NT2/D1 (cell line): ENCODE measurements around the gene NEK10.

Experiments
- DNase-seq: peaks from one replicate; pipeline ENCODE4 v3.0.0-alpha.2; 2011; ENCODE audit warnings: low read depth, low spot score
- H3K27me3 ChIP-seq: 2 replicates; pipeline ENCODE4 v1.6.0; 2011; ENCODE audit warnings: mild to moderate bottlenecking; ENCODE audit not compliant: insufficient read length, insufficient read depth
- H3K36me3 ChIP-seq: 2 replicates; pipeline ENCODE4 v1.6.1; 2011; ENCODE audit warnings: mild to moderate bottlenecking, low read length, mixed read lengths; ENCODE audit not compliant: insufficient read depth, insufficient read length
- H3K4me1 ChIP-seq: 2 replicates; pipeline ENCODE4 v1.5.1; 2011; ENCODE audit not compliant: insufficient read depth, insufficient read length
- H3K4me3 ChIP-seq: 2 replicates; pipeline ENCODE4 v1.5.1; 2011; ENCODE audit warnings: low read depth; ENCODE audit not compliant: insufficient read length
- H3K9ac ChIP-seq: 2 replicates; pipeline ENCODE4 v1.6.0; 2011; ENCODE audit warnings: low read depth; ENCODE audit not compliant: insufficient read length
- H3K9me3 ChIP-seq: 2 replicates; pipeline ENCODE4 v1.5.1; 2011; ENCODE audit warnings: mild to moderate bottlenecking, low read length; ENCODE audit not compliant: insufficient read depth
- SUZ12 ChIP-seq: IDR thresholded peaks from 2 replicates; pipeline ENCODE4 v1.6.1; 2011; ENCODE audit not compliant: insufficient read length, insufficient read depth; ENCODE audit errors: extremely low read depth
- YY1 ChIP-seq: IDR thresholded peaks from 2 replicates; pipeline ENCODE4 v1.6.1; 2011; ENCODE audit not compliant: insufficient read length, insufficient read depth
- ZNF274 ChIP-seq: IDR thresholded peaks from 2 replicates; pipeline ENCODE4 v1.6.1; 2011; ENCODE audit warnings: mild to moderate bottlenecking, low read depth, low read length

The NEK10 gene

GRCh38 chr3:27138005-27138404 is 231.2 kb downstream of the NEK10 start:
- H3K27me3 ChIP-seq = no peaks in the 10 kb centered on the region
- peaks cover 21% of the 10 kb centered on the region for H3K9me3 ChIP-seq
- no peak overlapping the region for H3K9ac ChIP-seq
- no peak for DNase-seq
- no peak for TF ChIP-seq SUZ12
- no peak for TF ChIP-seq YY1
- no peak for TF ChIP-seq ZNF274
- no peaks in the 10 kb centered on the region for H3K36me3 ChIP-seq
- no peaks in the 10 kb centered on the region for H3K4me1 ChIP-seq
- H3K4me3 ChIP-seq = no peak overlapping the region

GRCh38 chr3:27134171-27134796 is 234.9 kb downstream of the NEK10 start:
- no peaks in the 10 kb centered on the region for H3K27me3 ChIP-seq
- H3K4me1 ChIP-seq = no peaks in the 10 kb centered on the region
- no peak overlapping the region for H3K4me3 ChIP-seq
- no peak overlapping the region for H3K9ac ChIP-seq
- TF ChIP-seq ZNF274 (no peak), YY1 (no peak), SUZ12 (no peak)
- DNase-seq = peak; percentile 67
- H3K36me3 ChIP-seq = no peaks in the 10 kb centered on the region
- no peaks in the 10 kb centered on the region for H3K9me3 ChIP-seq

DNA sequence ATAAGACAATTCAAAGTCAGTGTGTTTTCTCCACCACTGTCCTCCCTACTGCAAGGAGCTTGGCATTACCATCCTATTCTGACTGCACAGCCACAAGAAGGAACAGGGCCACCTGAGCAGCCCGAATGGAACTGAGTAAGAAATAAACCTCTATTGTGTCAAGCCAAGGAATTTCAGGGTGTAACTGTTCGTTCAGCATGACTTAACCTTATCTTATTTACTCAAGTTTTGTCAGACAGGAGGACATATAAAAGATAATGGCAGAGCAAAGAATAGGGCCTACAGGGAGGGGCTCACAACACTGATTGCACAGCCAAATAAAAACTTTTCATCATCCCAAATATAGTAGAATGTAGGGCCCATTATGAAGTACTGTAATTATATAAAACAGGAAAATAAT is 236.1 kb downstream of the NEK10 start:
- TF ChIP-seq YY1 (no peak), ZNF274 (no peak), SUZ12 (no peak)
- no peaks in the 10 kb centered on the region for H3K4me1 ChIP-seq
- no peak for DNase-seq

GRCh38 chr3:27130796-27131195 is 238.4 kb downstream of the NEK10 start:
- H3K4me3 ChIP-seq = no peak overlapping the region
- no peak for TF ChIP-seq YY1
- no peak for TF ChIP-seq SUZ12
- no peak for TF ChIP-seq ZNF274
- H3K9ac ChIP-seq = no peak overlapping the region
- H3K9me3 ChIP-seq = no peaks in the 10 kb centered on the region
- no peaks in the 10 kb centered on the region for H3K36me3 ChIP-seq
- no peak for DNase-seq
- H3K4me1 ChIP-seq = no peaks in the 10 kb centered on the region
- H3K27me3 ChIP-seq = no peaks in the 10 kb centered on the region

More for the DNA sequence above, 236.1 kb downstream of the NEK10 start:
- H3K9ac ChIP-seq = no peak overlapping the region
- H3K9me3 ChIP-seq = no peaks in the 10 kb centered on the region
- H3K36me3 ChIP-seq = no peaks in the 10 kb centered on the region
- no peaks in the 10 kb centered on the region for H3K27me3 ChIP-seq
- no peak overlapping the region for H3K4me3 ChIP-seq

DNA sequence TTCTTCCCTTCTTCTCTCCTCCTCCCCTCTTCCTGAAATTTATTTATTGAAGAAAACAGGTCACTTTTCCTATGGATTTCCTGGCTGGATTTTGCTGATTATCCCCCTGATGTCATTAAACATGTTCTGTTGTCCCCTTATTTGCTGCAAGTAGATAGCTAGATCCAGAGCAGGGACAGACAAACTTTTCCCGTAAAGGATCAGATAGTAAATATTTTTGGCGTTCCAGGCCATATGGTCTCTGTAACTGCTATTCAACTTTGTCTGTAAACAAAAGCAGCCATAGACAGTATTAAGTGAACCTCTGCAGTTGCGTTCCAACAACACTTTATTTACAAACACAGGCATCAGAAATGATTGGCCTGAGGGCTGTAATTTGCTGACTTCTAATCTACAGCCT is 241.3 kb downstream of the NEK10 start:
- no peak for DNase-seq
- no peak for TF ChIP-seq ZNF274
- no peak for TF ChIP-seq SUZ12
- no peak for TF ChIP-seq YY1
- H3K9ac ChIP-seq = no peak overlapping the region
- H3K36me3 ChIP-seq = no peaks in the 10 kb centered on the region
- H3K27me3 ChIP-seq = no peaks in the 10 kb centered on the region
- H3K9me3 ChIP-seq = no peaks in the 10 kb centered on the region
- H3K4me1 ChIP-seq = no peaks in the 10 kb centered on the region
- no peak overlapping the region for H3K4me3 ChIP-seq

- no peak overlapping the region for H3K4me3 ChIP-seq
- TF ChIP-seq ZNF274 (no peak), YY1 (no peak), SUZ12 (no peak)
- DNase-seq = no peak
- H3K4me1 ChIP-seq = no peaks in the 10 kb centered on the region
- no peak overlapping the region for H3K9ac ChIP-seq
- no peaks in the 10 kb centered on the region for H3K36me3 ChIP-seq
- H3K9me3 ChIP-seq = no peaks in the 10 kb centered on the region
- H3K27me3 ChIP-seq = no peaks in the 10 kb centered on the region
Observed at GRCh38 chr3:27127195-27127594, 242.0 kb downstream of the NEK10 start.

DNA sequence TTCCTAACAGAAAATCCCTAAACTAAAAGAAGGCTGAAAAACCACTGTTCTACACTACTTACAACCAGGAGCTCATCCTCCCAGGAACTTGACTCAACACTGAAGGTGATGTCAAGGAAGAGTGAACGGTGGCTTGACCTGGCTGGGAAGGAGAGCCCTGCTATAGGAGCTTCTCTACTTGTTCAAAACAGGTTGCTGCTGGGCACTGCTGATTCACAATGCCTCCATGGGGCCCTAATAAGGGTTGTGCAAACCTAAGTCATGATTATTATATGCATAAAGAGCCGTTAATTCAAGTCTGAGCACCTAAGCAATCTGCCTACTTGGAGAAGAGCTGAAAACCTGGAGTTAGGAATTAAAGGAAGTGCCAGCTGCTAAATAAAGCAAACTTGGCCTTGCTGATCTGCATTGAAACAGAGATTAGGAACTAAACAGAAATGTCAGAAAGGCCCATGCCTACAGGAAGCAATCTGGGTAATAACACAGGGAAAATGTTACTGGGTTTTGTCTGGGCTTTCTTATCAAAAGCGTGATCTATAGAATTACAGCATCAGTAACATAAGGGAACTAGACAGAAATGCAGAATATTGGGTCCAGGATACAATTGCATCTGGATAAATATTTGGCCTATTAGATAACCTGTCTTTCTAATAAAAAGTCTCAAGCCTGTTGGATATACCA is 243.2 kb downstream of the NEK10 start:
- no peaks in the 10 kb centered on the region for H3K27me3 ChIP-seq
- no peak overlapping the region for H3K4me3 ChIP-seq
- no peak overlapping the region for H3K9ac ChIP-seq
- peaks cover 4% of the 10 kb centered on the region; the same call in 1 of the 2 replicates for H3K9me3 ChIP-seq
- TF ChIP-seq ZNF274 = no peak
- TF ChIP-seq YY1 = no peak
- TF ChIP-seq SUZ12 = no peak
- H3K4me1 ChIP-seq = no peaks in the 10 kb centered on the region
- no peaks in the 10 kb centered on the region for H3K36me3 ChIP-seq
- no peak for DNase-seq
